Measurements from ENCODE around the gene SLC1A3. TPM values are rescaled to one million over a fixed set of nuclear protein-coding genes. Genes with fewer than 3 reads are reported as not detected.

Gene SLC1A3
- total RNA-seq, 4 donors from 2014 or later, result 11.3 to 26.5 (median 21.2) TPM

GRCh38 chr5:36708996-36709395 is 102.6 kb downstream of the SLC1A3 start:
- no peaks in the 10 kb centered on the region for H3K36me3 ChIP-seq
- H3K4me3 ChIP-seq, result no peak overlapping the region
- peaks cover 0 to 4% (median 0%) of the 10 kb centered on the region in 4 donors for H3K9me3 ChIP-seq
- H3K27me3 ChIP-seq, result no peaks in the 10 kb centered on the region
- intact Hi-C loops (cut with DNase I), result no loop called here
- no peak overlapping the region for H3K27ac ChIP-seq (replicated peaks in 1 of 4)
- no peak for DNase-seq (ENCODE audit: extremely low spot score)
- TF ChIP-seq POLR2AphosphoS5 (IDR thresholded peaks at IDR 0.05) (no peak), POLR2A (IDR thresholded peaks at IDR 0.05; ENCODE audit: low read depth) (no peak)
- H3K4me1 ChIP-seq, result peaks cover 4 to 12% (median 6%) of the 10 kb centered on the region in 4 donors
- WGBS, result 97% methylated on average over 5 of the region's 5 CpGs

- peaks cover 0 to 4% (median 0%) of the 10 kb centered on the region in 4 donors for H3K9me3 ChIP-seq
- intact Hi-C loops (cut with DNase I), result no loop called here
- WGBS, result 75% methylated on average over 3 of the region's 3 CpGs
- H3K27ac ChIP-seq (replicated peaks in 1 of 4), result no peak overlapping the region
- H3K27me3 ChIP-seq, result no peaks in the 10 kb centered on the region
- no peak for TF ChIP-seq EP300 (IDR thresholded peaks at IDR 0.05)
- DNase-seq (ENCODE audit: extremely low spot score), result no peak
- H3K4me3 ChIP-seq, result no peak overlapping the region
- H3K36me3 ChIP-seq, result no peaks in the 10 kb centered on the region
- H3K4me1 ChIP-seq, result peaks cover 0 to 4% (median 0%) of the 10 kb centered on the region in 4 donors
Observed at GRCh38 chr5:36710039-36710438, 103.6 kb downstream of the SLC1A3 start.

- H3K9me3 ChIP-seq, result no peaks in the 10 kb centered on the region
- no peak for DNase-seq (ENCODE audit: extremely low spot score)
- H3K27me3 ChIP-seq, result no peaks in the 10 kb centered on the region
- H3K4me3 ChIP-seq, result no peak overlapping the region
- TF ChIP-seq POLR2AphosphoS5 (IDR thresholded peaks at IDR 0.05) (no peak), EP300 (IDR thresholded peaks at IDR 0.05) (no peak), CTCF (IDR thresholded peaks at IDR 0.05) (no peak), POLR2A (IDR thresholded peaks at IDR 0.05; ENCODE audit: low read depth) (no peak)
- no peak overlapping the region for H3K27ac ChIP-seq (replicated peaks in 1 of 4)
- intact Hi-C loops (cut with DNase I), result no loop called here
- H3K36me3 ChIP-seq, result no peaks in the 10 kb centered on the region
- no peaks in the 10 kb centered on the region for H3K4me1 ChIP-seq
- WGBS, result 72% methylated on average over 3 of the region's 3 CpGs
Observed at GRCh38 chr5:36712706-36713105, 106.3 kb downstream of the SLC1A3 start.

- TF ChIP-seq EP300 (IDR thresholded peaks at IDR 0.05), result no peak
- Histone ChIP-seq H3K4me1 (no peaks in the 10 kb centered on the region), H3K4me3 (no peak overlapping the region), H3K27me3 (no peaks in the 10 kb centered on the region), H3K9me3 (no peaks in the 10 kb centered on the region), H3K36me3 (no peaks in the 10 kb centered on the region), H3K27ac (replicated peaks in 1 of 4) (no peak overlapping the region)
- WGBS, result 49% methylated on average over 2 of the region's 2 CpGs
- intact Hi-C loops (cut with DNase I), result no loop called here
- DNase-seq (ENCODE audit: extremely low spot score), result no peak
Observed at GRCh38 chr5:36713541-36713940, 107.1 kb downstream of the SLC1A3 start.

- no peak overlapping the region for H3K4me3 ChIP-seq
- no peak overlapping the region for H3K27ac ChIP-seq (replicated peaks in 1 of 4)
- no peaks in the 10 kb centered on the region for H3K4me1 ChIP-seq
- TF ChIP-seq POLR2AphosphoS5 (IDR thresholded peaks at IDR 0.05) (no peak), EP300 (IDR thresholded peaks at IDR 0.05) (no peak), CTCF (IDR thresholded peaks at IDR 0.05) (no peak), POLR2A (IDR thresholded peaks at IDR 0.05; ENCODE audit: low read depth) (no peak)
- H3K27me3 ChIP-seq, result no peaks in the 10 kb centered on the region
- no peaks in the 10 kb centered on the region for H3K9me3 ChIP-seq
- WGBS, result 76% methylated on average over 4 of the region's 4 CpGs
- DNase-seq (ENCODE audit: extremely low spot score), result no peak
- no peaks in the 10 kb centered on the region for H3K36me3 ChIP-seq
- intact Hi-C loops (cut with DNase I), result no loop called here
Observed at GRCh38 chr5:36717131-36717695, 110.8 kb downstream of the SLC1A3 start.

GRCh38 chr5:36719282-36719681 is 112.9 kb downstream of the SLC1A3 start:
- TF ChIP-seq EP300 (IDR thresholded peaks at IDR 0.05) (no peak), POLR2AphosphoS5 (IDR thresholded peaks at IDR 0.05) (no peak), CTCF (IDR thresholded peaks at IDR 0.05) (no peak), POLR2A (IDR thresholded peaks at IDR 0.05; ENCODE audit: low read depth) (no peak)
- Histone ChIP-seq H3K4me3 (no peak overlapping the region), H3K9me3 (no peaks in the 10 kb centered on the region), H3K36me3 (no peaks in the 10 kb centered on the region), H3K27me3 (no peaks in the 10 kb centered on the region), H3K4me1 (peaks cover 0 to 11% (median 4%) of the 10 kb centered on the region in 4 donors), H3K27ac (replicated peaks in 1 of 4) (no peak overlapping the region)
- DNase-seq (ENCODE audit: extremely low spot score), result no peak
- 86% methylated on average over 2 of the region's 2 CpGs for WGBS
- intact Hi-C loops (cut with DNase I), result no loop called here
